Erythroblast (primary cell): ENCODE data around the gene MFSD12.

Experiments
- DNase-seq, 2 experiments: peaks; one replicate each; lab custom pipeline; 2025; lab: John Stamatoyannopoulos, UW
- GATA1 ChIP-seq: IDR thresholded peaks from 2 replicates; pipeline ENCODE4 v1.6.1; 2011; ENCODE audit warnings: low read depth, mild to moderate bottlenecking, control low read depth, low read length, moderate library complexity
- POLR2A ChIP-seq: IDR thresholded peaks from 2 replicates; pipeline ENCODE4 v1.6.1; 2011; ENCODE audit warnings: mild to moderate bottlenecking, low read length

Gene MFSD12

DNA sequence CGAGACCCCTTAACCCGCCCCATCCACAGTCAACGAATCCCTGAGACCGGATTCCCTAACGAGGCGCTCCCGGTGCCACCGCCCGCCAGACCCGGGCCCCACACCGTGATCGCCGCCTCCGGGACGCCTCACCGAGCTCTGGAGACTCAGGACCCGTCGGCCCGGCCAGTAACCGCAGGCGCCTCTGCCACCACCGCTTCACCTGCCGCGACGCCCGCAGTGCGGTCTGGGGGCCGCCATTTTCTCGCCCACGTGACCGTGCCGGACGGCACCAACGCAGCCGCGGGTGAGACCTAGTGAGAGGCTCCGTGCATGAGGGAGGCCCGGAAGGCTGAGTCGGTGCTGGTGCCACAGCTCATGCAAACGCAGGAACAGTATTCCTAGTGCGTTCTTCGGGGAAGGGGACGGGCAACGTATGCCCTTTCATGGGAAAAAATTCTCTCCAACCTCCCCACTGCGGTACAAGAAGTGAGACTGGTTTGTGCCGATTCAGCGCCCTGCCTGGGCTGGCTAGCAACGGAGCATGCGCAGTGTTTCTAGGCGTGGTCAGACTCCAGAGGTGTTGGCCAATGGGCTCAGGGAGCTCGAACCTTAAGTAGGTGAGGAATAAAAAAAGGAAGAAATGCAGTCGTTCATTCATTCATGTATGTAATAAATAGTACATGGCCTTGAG is 56.8 kb downstream of the MFSD12 start, which contains the start of gene DOHH:
Gene DOHH, minus strand, starts transcription at position 246 of the 673 bp plus-strand sequence. CDS start 3,860 bp downstream, outside the sequence.
- peak; percentile 98 to 99 for DNase-seq
- no peak for TF ChIP-seq GATA1
- TF ChIP-seq POLR2A = peak; percentile 85

DNA sequence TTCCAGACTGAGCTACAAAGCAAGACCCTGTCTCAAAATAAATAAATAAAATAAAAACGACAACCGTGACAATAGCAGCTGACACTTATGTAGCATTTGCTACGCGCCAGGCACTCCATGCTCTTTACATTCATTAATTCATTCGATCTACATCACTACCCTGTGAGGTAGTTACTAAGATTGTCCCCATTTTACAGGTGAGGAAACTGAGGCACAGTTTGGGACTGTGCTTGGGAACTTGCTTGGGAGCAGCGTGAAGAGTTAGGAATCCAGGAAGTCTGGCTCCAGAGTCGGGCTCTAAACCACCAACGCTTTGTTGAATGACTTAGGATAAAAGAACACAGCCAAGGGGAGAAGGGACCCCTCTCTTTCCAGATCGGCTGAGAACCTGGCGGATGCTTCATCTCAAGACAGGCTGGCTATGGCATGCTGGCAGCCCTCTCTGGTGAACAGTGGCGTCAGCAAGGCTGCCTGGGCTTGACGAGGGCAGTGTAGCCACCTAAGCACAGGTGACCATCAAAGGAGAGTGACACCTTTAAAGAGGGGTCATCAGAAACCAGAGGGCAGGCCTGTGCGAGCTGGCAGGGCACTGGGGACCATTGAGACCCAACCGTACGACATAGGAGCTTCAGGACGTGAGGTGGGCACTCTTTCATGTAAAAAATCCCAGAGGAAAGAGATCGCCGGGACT is 57.5 kb downstream of the MFSD12 start:
- DNase-seq = no peak
- no peak for TF ChIP-seq GATA1
- no peak for TF ChIP-seq POLR2A

DNA sequence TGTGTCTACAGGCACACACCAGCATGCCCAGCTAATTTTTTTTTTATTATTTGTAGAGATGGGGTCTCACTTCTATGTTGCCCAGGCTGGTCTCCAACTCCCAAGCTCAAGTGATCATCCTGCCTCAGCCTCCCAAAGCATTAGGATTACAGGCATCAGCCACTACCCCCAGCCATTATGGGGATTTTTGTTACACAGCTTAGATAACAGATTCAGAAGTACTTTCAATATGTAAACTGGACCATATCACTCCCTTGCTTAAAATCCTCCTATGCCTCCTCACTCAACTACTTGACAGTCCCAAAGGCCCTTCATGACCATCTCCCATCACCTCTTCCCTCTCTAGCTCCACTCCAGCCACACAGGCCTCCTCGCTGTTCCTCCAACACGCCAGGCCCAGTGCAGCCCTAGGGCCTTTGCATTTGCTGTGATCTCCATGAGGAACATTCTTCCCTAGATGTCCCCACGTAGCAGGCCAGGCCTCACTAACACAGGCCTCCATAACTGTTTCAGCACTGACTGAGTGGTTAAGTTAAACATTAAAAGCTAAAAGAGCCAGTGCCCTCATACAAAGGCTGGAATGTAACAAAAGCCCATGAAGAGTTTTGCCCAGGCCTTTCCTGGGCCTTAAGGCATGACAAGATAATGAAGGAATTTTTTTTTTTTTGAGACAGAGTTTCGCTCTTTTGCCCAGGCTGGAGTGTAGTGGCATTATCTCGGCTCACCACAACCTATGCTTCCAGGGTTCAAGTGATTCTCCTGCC is 59.4 kb downstream of the MFSD12 start:
- TF ChIP-seq POLR2A (no peak), GATA1 (no peak)
- no peak for DNase-seq

DNA sequence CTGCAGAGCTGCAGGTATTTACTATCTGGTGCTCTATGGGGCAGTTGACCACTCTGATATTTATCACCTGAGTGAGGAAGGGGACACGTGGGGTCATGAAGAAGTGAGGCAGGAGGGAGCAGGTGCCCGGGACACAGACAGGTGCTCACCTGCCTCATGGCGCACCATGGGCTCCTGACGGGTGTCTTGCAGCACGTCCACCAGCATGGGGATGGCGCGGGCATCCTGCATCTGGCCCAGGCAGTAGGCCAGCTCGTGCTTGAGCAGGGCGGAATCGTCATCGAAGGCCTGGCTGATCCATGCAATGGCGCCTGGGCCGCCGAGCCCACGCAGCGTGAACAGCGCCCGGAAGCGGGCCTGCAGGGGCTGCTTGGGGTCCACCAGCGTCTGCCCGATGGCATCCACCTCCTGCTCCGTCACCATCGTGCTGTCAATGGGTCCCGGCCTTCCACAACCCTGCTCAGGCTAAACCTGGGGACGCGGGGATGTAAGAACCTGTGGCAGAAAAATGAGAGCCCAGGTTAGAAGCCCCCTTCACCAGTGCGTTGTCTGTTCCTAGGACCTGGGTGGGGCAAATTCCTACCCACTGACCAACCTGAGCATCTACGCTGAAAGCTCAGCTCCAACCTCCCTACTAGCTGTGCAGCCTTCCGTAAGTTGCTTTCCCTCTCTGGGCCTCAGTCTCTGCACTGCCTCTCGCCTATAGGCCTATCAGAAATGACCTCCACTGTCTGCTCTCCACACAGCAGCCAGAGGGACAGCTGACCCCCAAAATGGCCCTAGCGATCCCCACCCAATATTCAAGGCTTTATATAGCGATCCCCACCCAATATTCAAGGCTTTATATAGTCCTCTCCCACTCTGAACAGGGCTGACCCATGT is 60.8 kb downstream of the MFSD12 start:
- TF ChIP-seq GATA1 (no peak), POLR2A (no peak)
- no peak for DNase-seq

DNA sequence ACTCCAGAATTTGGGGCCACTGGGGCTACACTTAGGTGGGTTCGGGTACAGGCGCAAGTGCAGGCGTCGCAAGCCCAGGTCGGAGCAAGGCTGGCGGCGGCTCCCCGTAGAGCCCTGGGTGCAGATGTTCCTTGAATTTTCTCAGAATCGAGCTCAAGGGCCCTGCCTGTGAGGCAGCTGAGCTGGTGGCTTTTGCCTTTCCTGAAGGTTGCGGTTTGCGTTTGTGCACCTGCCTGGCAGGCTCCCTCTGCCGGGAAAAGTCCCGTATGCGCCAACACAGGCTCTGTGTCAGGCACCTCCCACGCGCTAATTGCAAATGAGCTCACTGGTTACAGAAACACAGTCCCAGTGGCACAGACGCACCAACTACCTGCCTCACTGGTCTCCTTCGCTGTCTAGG is 62.8 kb downstream of the MFSD12 start:
- TF ChIP-seq POLR2A = no peak
- no peak for TF ChIP-seq GATA1
- DNase-seq = no peak
